Measurements from ENCODE around the gene IMPG1.

- TF ChIP-seq POLR2A (IDR thresholded peaks at IDR 0.05) (no peak), CTCF (IDR thresholded peaks at IDR 0.05) (no peak)
Observed at GRCh38 chr6:75946146-75946831, 126.2 kb downstream of the IMPG1 start.
